Activated CD8-positive, alpha-beta memory T cell treated with anti-CD3 and anti-CD28 coated beads for 24 hours (primary cell): ENCODE results near the gene MUC4.
"Not testable (repeated sequence)": the region's sequence is repeated elsewhere in the genome, so short reads cannot be mapped to it uniquely, and the experiment has no call there.

Experiments
- DNase-seq: peaks from one replicate; pipeline ENCODE4 v3.0.0-alpha.2; 2020

MUC4 gene

GRCh38 chr3:195834675-195835583 is 23.2 kb upstream of the MUC4 start:
- DNase-seq = no peak

- no peak for DNase-seq
Measured at GRCh38 chr3:195829897-195830254, 18.1 kb upstream of the MUC4 start.

- DNase-seq = no peak
Measured at GRCh38 chr3:195828762-195829161, 17.0 kb upstream of the MUC4 start.

GRCh38 chr3:195825857-195826804 is 14.4 kb upstream of the MUC4 start:
- no peak for DNase-seq

GRCh38 chr3:195825191-195825588 is 13.5 kb upstream of the MUC4 start:
- DNase-seq = no peak

GRCh38 chr3:195824425-195825190 is 12.9 kb upstream of the MUC4 start:
- not testable (repeated sequence) for DNase-seq

GRCh38 chr3:195823999-195824398 is 12.3 kb upstream of the MUC4 start:
- DNase-seq = no peak

GRCh38 chr3:195823280-195823679 is 11.6 kb upstream of the MUC4 start:
- DNase-seq = no peak

GRCh38 chr3:195822131-195822696 is 10.5 kb upstream of the MUC4 start:
- DNase-seq = no peak

GRCh38 chr3:195821403-195822130 is 9.8 kb upstream of the MUC4 start:
- no peak for DNase-seq

- no peak for DNase-seq
Measured at GRCh38 chr3:195820901-195821300, 9.2 kb upstream of the MUC4 start.

- DNase-seq = no peak
Measured at GRCh38 chr3:195820186-195820585, 8.5 kb upstream of the MUC4 start.

- no peak for DNase-seq
Measured at GRCh38 chr3:195818301-195818700, 6.6 kb upstream of the MUC4 start.

GRCh38 chr3:195817578-195818135 is 5.9 kb upstream of the MUC4 start:
- DNase-seq = no peak

GRCh38 chr3:195816276-195816913 is 4.7 kb upstream of the MUC4 start:
- DNase-seq = not testable (repeated sequence)

GRCh38 chr3:195815169-195815771 is 3.5 kb upstream of the MUC4 start:
- no peak for DNase-seq

GRCh38 chr3:195813916-195814640 is 2.3 kb upstream of the MUC4 start:
- DNase-seq = no peak

- no peak for DNase-seq
Measured at GRCh38 chr3:195812366-195812765, 637 bp upstream of the MUC4 start.

- DNase-seq = no peak
Measured at GRCh38 chr3:195810455-195810845, 1.3 kb downstream of the MUC4 start.
